IPS-18c (cell line): ENCODE results near the gene CCDC124.
"Not testable (repeated sequence)": the region's sequence is repeated elsewhere in the genome, so short reads cannot be mapped to it uniquely, and the experiment has no call there.

ENCODE experiments used
- H3K4me3 ChIP-seq: 2 replicates; pipeline ENCODE4 v1.7.0; 2013; ENCODE audit warnings: low read depth, mild to moderate bottlenecking, low read length, moderate library complexity; ENCODE audit not compliant: insufficient read depth
- H3K9me3 ChIP-seq: one replicate; pipeline ENCODE4 v1.6.1; 2013; ENCODE audit warnings: mild to moderate bottlenecking, low read length, moderate library complexity; ENCODE audit not compliant: control insufficient read depth, insufficient read depth

CCDC124 gene

GRCh38 chr19:17966550-17967256, 33.9 kb downstream of the CCDC124 start, which contains the start of gene KCNN1:
KCNN1 (plus strand) TSS chr19:17967107; CDS start chr19:17973889, 6,782 bp downstream.
- peak within 1 kb of the TSS; percentile 69 for H3K4me3 ChIP-seq

GRCh38 chr19:17967257-17968051, 34.6 kb downstream of the CCDC124 start:
- Histone ChIP-seq H3K9me3 (no peaks in the 10 kb centered on the region), H3K4me3 (peak overlapping the region; percentile 69)

More at GRCh38 chr19:17966550-17967256, 33.9 kb downstream of the CCDC124 start, which contains the start of gene KCNN1:
- no peaks in the 10 kb centered on the region for H3K9me3 ChIP-seq

GRCh38 chr19:17968362-17968761, 35.5 kb downstream of the CCDC124 start:
- no peak overlapping the region for H3K4me3 ChIP-seq

GRCh38 chr19:17969096-17969792, 36.4 kb downstream of the CCDC124 start:
- H3K9me3 ChIP-seq, result no peaks in the 10 kb centered on the region
- H3K4me3 ChIP-seq, result no peak overlapping the region

More at GRCh38 chr19:17968362-17968761, 35.5 kb downstream of the CCDC124 start:
- no peaks in the 10 kb centered on the region for H3K9me3 ChIP-seq

- Histone ChIP-seq H3K9me3 (no peaks in the 10 kb centered on the region), H3K4me3 (no peak overlapping the region)
Observed at GRCh38 chr19:17972230-17972629, 39.4 kb downstream of the CCDC124 start.

GRCh38 chr19:17973759-17974158, 40.9 kb downstream of the CCDC124 start:
- no peak overlapping the region for H3K4me3 ChIP-seq
- H3K9me3 ChIP-seq, result no peaks in the 10 kb centered on the region

- Histone ChIP-seq H3K4me3 (no peak overlapping the region), H3K9me3 (no peaks in the 10 kb centered on the region)
Observed at GRCh38 chr19:17974551-17974950, 41.7 kb downstream of the CCDC124 start.

- Histone ChIP-seq H3K9me3 (no peaks in the 10 kb centered on the region), H3K4me3 (no peak overlapping the region)
Observed at GRCh38 chr19:17975032-17975431, 42.2 kb downstream of the CCDC124 start.

GRCh38 chr19:17977021-17977420, 44.2 kb downstream of the CCDC124 start:
- Histone ChIP-seq H3K9me3 (no peaks in the 10 kb centered on the region), H3K4me3 (no peak overlapping the region)

- H3K9me3 ChIP-seq, result no peaks in the 10 kb centered on the region
- H3K4me3 ChIP-seq, result no peak overlapping the region
Observed at GRCh38 chr19:17977488-17977887, 44.7 kb downstream of the CCDC124 start.

GRCh38 chr19:17981611-17982010, 48.8 kb downstream of the CCDC124 start:
- H3K9me3 ChIP-seq, result no peaks in the 10 kb centered on the region
- no peak overlapping the region for H3K4me3 ChIP-seq

- no peaks in the 10 kb centered on the region for H3K9me3 ChIP-seq
- H3K4me3 ChIP-seq, result no peak overlapping the region
Observed at GRCh38 chr19:17982430-17982829, 49.6 kb downstream of the CCDC124 start.

- H3K4me3 ChIP-seq, result no peak overlapping the region
Observed at GRCh38 chr19:17985037-17985818, 52.4 kb downstream of the CCDC124 start.

GRCh38 chr19:17986569-17986968, 53.8 kb downstream of the CCDC124 start:
- H3K9me3 ChIP-seq, H3K4me3 ChIP-seq: not testable (repeated sequence)

More at GRCh38 chr19:17985037-17985818, 52.4 kb downstream of the CCDC124 start:
- no peaks in the 10 kb centered on the region for H3K9me3 ChIP-seq

- no peaks in the 10 kb centered on the region for H3K9me3 ChIP-seq
- no peak overlapping the region for H3K4me3 ChIP-seq
Observed at GRCh38 chr19:17988161-17988560, 55.3 kb downstream of the CCDC124 start.

- no peaks in the 10 kb centered on the region for H3K9me3 ChIP-seq
- H3K4me3 ChIP-seq, result no peak overlapping the region
Observed at GRCh38 chr19:17989425-17990094, 56.7 kb downstream of the CCDC124 start.
